ENCODE measurements around the gene POU6F2.

POU6F2 gene

DNA sequence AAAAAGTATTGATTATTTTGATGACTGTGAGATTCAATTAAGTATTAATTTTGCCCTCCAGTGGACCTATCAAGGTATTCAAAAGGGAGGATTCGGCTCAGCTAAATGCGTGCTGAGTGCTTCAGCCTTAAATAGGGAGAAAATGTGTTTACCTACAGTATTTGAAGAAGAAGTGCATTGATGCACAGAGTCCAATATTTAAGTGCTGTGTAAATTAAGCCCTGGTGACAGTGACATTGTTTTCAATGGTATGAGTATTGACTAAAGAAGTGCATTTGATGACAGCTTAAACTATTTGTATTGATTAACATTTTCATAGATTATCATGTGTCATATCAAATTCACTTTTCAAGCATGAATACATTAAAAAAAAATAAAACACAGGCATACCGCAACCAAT lies 106.6 kb downstream of the POU6F2 start:
- H3K27ac ChIP-seq = no peak overlapping the region
- TF ChIP-seq, protein P1, sequence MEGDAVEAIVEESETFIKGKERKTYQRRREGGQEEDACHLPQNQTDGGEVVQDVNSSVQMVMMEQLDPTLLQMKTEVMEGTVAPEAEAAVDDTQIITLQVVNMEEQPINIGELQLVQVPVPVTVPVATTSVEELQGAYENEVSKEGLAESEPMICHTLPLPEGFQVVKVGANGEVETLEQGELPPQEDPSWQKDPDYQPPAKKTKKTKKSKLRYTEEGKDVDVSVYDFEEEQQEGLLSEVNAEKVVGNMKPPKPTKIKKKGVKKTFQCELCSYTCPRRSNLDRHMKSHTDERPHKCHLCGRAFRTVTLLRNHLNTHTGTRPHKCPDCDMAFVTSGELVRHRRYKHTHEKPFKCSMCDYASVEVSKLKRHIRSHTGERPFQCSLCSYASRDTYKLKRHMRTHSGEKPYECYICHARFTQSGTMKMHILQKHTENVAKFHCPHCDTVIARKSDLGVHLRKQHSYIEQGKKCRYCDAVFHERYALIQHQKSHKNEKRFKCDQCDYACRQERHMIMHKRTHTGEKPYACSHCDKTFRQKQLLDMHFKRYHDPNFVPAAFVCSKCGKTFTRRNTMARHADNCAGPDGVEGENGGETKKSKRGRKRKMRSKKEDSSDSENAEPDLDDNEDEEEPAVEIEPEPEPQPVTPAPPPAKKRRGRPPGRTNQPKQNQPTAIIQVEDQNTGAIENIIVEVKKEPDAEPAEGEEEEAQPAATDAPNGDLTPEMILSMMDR (IDR thresholded peaks at IDR 0.05) = no peak
- no peak for TF ChIP-seq ZFX (IDR thresholded peaks at IDR 0.05; ENCODE audit: borderline replicate concordance)

DNA sequence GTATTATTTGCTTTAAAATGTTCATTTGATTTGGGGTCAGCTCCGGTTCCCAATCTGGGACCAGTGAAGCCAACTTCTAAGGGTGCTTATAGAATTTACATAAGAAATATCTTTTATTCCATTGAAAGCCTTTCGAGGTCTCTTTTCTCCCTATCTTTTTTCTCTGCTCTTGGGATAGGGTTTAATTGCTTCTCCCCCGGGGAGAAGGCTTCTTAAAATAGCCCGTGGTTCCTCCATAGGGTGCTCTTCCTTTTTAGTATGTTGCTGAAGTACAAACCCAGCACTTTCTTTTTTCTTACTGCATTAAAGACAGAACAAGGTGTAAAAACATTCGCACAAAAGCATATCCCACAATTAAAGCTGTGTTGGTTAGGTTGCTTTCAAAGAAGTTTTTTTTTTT lies 107.5 kb downstream of the POU6F2 start:
- TF ChIP-seq ZFX (IDR thresholded peaks at IDR 0.05; ENCODE audit: borderline replicate concordance) = no peak
- TF ChIP-seq, protein P1 (IDR thresholded peaks at IDR 0.05) = no peak
- no peak overlapping the region for H3K27ac ChIP-seq

GRCh38 chr7:39085590-39086049 lies 107.9 kb downstream of the POU6F2 start:
- H3K27ac ChIP-seq = no peak overlapping the region
- TF ChIP-seq ZFX (IDR thresholded peaks at IDR 0.05; ENCODE audit: borderline replicate concordance) = no peak
- TF ChIP-seq, protein P1 (IDR thresholded peaks at IDR 0.05) = no peak

- TF ChIP-seq, protein P1 (IDR thresholded peaks at IDR 0.05) = no peak
- TF ChIP-seq ZFX (IDR thresholded peaks at IDR 0.05; ENCODE audit: borderline replicate concordance) = no peak
- H3K27ac ChIP-seq = no peak overlapping the region
Measured at GRCh38 chr7:39086638-39087360, 109.1 kb downstream of the POU6F2 start.

DNA sequence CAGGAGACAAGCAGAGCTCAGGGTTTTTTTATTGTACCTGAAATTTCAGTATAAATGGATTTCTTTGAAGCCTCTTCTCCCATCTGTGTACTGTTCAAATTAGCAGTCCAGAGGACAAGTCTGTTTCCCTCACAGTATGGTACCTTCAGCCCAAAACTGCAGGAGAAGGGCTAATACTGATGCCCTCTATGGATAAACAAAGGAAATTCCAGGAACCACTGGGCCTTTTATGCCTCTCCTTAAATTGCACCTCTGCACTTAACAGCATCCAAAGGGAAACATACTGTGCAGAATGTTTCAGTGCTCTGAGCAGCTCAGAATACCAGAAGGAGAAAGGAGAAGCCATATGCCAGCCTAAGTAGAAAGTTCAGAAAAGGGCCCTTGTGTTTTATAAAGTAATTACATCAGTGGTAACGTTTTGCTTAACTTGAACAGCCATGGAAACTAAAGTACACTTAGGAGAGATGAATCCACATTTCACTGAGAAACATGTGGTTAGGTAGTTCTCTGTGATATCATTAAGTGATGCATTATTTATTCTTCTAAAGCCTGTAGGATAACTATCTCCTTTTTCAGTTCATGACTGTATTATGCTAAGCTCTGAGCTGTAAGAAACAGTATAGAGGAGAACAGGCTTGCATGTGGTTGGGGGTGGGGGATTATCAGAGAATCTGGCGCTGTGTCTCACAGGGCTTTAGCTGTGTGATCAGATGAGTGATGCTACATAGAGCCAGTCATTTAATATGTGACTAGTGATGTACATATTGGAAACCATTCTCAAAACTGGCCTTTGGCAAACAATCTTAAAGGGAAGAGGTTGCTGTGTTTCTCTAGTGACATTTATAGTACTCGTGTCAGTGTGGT lies 111.3 kb downstream of the POU6F2 start:
- TF ChIP-seq, protein P1 (IDR thresholded peaks at IDR 0.05) = no peak
- no peak for TF ChIP-seq ZFX (IDR thresholded peaks at IDR 0.05; ENCODE audit: borderline replicate concordance)

DNA sequence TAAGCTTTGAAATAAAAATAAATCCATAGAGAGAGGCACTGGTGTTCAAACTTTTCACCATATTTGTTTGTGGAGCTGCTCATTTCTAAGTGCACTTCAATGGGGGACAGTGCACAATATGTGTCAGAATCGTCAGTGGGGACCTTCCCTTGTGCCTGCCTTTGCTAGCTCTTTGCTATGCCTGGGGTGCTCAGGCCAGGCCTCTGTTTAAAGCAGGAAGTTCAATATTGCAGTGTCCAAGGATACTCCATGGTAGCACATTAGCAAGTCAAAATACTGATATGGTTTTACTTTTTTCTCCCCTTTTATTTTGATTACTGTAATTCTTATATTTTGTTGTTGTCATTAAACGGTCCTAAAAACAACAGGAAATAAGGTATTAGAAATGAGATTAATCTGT lies 113.4 kb downstream of the POU6F2 start:
- TF ChIP-seq, protein P1 (IDR thresholded peaks at IDR 0.05) = no peak
- no peak overlapping the region for H3K27ac ChIP-seq

More for the DNA sequence above, 111.3 kb downstream of the POU6F2 start:
- no peak overlapping the region for H3K27ac ChIP-seq

- TF ChIP-seq ZFX (IDR thresholded peaks at IDR 0.05; ENCODE audit: borderline replicate concordance) = no peak
- TF ChIP-seq, protein P1 (IDR thresholded peaks at IDR 0.05) = no peak
- no peak overlapping the region for H3K27ac ChIP-seq
Measured at GRCh38 chr7:39091774-39092173, 114.1 kb downstream of the POU6F2 start.

Data from 22Rv1 (cell line).